Thoracic aorta (tissue), 2 donors: ENCODE data around the gene MYCBPAP. TPM values are rescaled to one million over a fixed set of nuclear protein-coding genes. Genes with fewer than 3 reads are reported as not detected.

Experiments
- ATAC-seq: fragments of 150-250 bp; one replicate; pipeline ENCODE4 v1.8.0; 2017; ENCODE audit warnings: low read depth; ENCODE audit not compliant: insufficient number of reproducible peaks, low FRiP score
- DNase-seq: peaks from one replicate; pipeline ENCODE4 v3.0.0-alpha.2; 2020; ENCODE audit warnings: low spot score
- H3K27ac ChIP-seq, 2 donors: fragments of 200-600 bp; sonication (generic); 1 replicate in 1 of 2; 2 replicates in 1 of 2; pipeline ENCODE4 v1.5.1; 2016; ENCODE audit warnings: mild to moderate bottlenecking in 2 of 2, moderate library complexity in 2 of 2
- H3K27me3 ChIP-seq: fragments of 200-600 bp; sonication (generic); replicated peaks from 2 replicates; pipeline ENCODE4 v1.6.0; 2016; ENCODE audit warnings: mild to moderate bottlenecking; ENCODE audit not compliant: insufficient read depth
- H3K36me3 ChIP-seq: fragments of 200-600 bp; sonication (generic); one replicate; pipeline ENCODE4 v1.5.1; 2016
- H3K4me1 ChIP-seq, 2 donors: fragments of 200-600 bp; sonication (generic); 1 replicate in 1 of 2; 2 replicates in 1 of 2; pipeline versions ENCODE4 v1.5.1 to v1.6.0; 2016; ENCODE audit warnings: low read depth in 2 of 2, mild to moderate bottlenecking in 1 of 2; ENCODE audit not compliant: control insufficient read depth in 1 of 2
- H3K4me3 ChIP-seq: fragments of 200-600 bp; sonication (generic); 2 replicates; pipeline ENCODE4 v1.5.1; 2016; ENCODE audit warnings: mild to moderate bottlenecking
- H3K9me3 ChIP-seq: fragments of 200-600 bp; sonication (generic); 2 replicates; pipeline ENCODE4 v1.5.1; 2016
- CTCF ChIP-seq: fragments of 200-600 bp; sonication (generic); IDR thresholded peaks from one replicate; pipeline ENCODE4 v1.5.1; 2019; ENCODE audit warnings: antibody characterized with exemption
- total RNA-seq, 2 donors: library from RNA; depleted of rRNA; stranded (reverse); fragments of >200 nt; gene quantifications; one replicate each; pipeline versions ENCODE4 v1.1.0 to v1.2.3, GENCODE V29; 2016

The MYCBPAP gene
- total RNA-seq, 2 donors from 2014 or later, result 0.56 to 0.68 TPM

DNA sequence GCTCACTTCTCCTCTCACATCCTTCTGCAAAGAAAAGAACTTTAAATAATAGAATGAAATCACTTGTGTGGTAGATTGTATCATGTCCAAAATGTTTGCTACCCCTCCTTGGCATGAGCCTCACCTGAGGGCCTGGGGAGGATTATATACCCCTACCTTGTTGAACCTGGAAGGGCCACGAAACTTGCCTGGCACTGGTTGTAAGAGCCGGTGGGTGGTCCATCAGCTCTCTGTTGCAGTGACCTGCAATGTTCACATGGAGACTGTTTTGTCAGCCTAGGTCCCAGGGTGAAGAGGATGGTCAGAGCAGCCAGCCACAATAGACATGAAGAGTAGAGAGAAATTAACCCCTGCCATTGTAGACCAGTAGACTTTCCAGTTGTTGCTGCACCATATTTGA is 19.4 kb upstream of the MYCBPAP start:
- DNase-seq (no peak), ATAC-seq (no peak)
- Histone ChIP-seq H3K4me1 (no peaks in the 10 kb centered on the region), H3K4me3 (no peak overlapping the region), H3K27ac (no peak overlapping the region), H3K27me3 (no peaks in the 10 kb centered on the region), H3K36me3 (peaks cover 18% of the 10 kb centered on the region), H3K9me3 (no peaks in the 10 kb centered on the region)
- TF ChIP-seq CTCF, result no peak

DNA sequence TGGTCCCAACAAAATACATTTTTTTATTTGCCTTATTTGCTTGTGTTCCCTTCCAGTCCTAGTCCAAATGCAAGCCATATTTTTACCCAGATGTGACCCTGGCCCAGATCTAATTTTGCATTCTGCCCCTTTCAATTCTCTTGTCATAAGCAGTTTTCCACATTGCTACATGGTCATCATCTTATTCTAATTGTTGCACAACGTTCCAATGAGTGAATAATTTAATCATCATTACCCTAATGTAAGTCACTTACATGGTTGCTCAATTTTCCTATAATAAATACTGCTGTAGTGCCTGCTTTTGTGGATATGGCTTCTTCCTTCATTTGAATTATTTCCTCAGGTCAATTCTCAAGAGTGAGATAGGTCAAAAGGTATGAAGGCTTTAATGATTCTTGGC is 16.7 kb upstream of the MYCBPAP start:
- ATAC-seq (no peak), DNase-seq (no peak)
- Histone ChIP-seq H3K27me3 (no peaks in the 10 kb centered on the region), H3K36me3 (peaks cover 2% of the 10 kb centered on the region), H3K4me1 (no peaks in the 10 kb centered on the region), H3K4me3 (no peak overlapping the region), H3K9me3 (no peaks in the 10 kb centered on the region), H3K27ac (no peak overlapping the region)
- TF ChIP-seq CTCF, result no peak

DNA sequence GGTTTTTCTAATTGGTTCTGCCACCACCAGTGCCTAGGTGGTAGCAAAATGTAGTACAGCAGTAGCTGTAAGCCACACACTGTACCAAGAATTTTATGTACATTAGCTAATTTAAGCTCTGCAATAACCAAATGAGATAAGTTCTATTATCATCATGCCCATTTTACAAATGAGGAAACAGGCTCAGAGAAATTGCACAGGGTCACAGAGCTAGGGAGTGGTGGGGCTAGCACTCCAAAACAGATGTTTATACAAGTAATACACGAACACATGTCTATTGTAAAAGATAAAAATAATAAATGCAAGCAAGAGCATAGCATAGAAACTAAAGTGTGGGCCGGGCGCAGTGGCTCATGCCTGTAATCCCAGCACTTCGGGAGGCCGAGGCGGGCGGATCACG is 16.0 kb upstream of the MYCBPAP start:
- ATAC-seq, result no peak
- no peak for DNase-seq
- H3K4me1 ChIP-seq, result no peaks in the 10 kb centered on the region
- H3K27ac ChIP-seq, result no peak overlapping the region
- H3K36me3 ChIP-seq, result peaks cover 2% of the 10 kb centered on the region
- no peak for TF ChIP-seq CTCF
- H3K9me3 ChIP-seq, result no peaks in the 10 kb centered on the region
- H3K27me3 ChIP-seq, result no peaks in the 10 kb centered on the region
- no peak overlapping the region for H3K4me3 ChIP-seq

DNA sequence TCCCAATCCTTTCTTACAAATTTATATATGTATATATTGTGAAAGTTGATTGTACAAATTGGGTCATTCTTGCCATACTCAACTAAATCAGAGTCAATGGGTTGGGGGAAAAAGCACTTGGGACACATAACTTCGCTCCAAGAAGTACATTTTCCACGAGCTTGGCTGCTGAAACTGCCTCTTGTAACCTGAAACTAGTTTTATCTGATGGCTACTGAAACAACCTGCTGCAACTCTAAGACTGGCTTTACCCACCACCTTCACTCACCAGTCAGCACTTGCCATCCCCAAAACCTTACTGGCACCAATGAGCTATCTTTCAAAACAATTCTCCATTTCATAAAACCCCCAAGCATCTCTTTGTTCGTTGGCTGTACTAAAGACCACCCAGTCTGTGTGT is 14.5 kb upstream of the MYCBPAP start:
- no peak for DNase-seq

GRCh38 chr17:50495217-50495823 is 12.9 kb upstream of the MYCBPAP start:
- DNase-seq, result no peak
- no peak overlapping the region for H3K4me3 ChIP-seq
- H3K9me3 ChIP-seq, result no peaks in the 10 kb centered on the region
- H3K4me1 ChIP-seq, result no peaks in the 10 kb centered on the region
- ATAC-seq, result no peak
- no peak for TF ChIP-seq CTCF
- no peaks in the 10 kb centered on the region for H3K36me3 ChIP-seq
- H3K27ac ChIP-seq, result no peak overlapping the region
- no peaks in the 10 kb centered on the region for H3K27me3 ChIP-seq

More for the DNA sequence above, 14.5 kb upstream of the MYCBPAP start:
- H3K27me3 ChIP-seq, result no peaks in the 10 kb centered on the region
- no peak overlapping the region for H3K27ac ChIP-seq
- ATAC-seq, result no peak
- no peaks in the 10 kb centered on the region for H3K4me1 ChIP-seq
- TF ChIP-seq CTCF, result no peak
- no peaks in the 10 kb centered on the region for H3K9me3 ChIP-seq
- H3K36me3 ChIP-seq, result no peaks in the 10 kb centered on the region
- no peak overlapping the region for H3K4me3 ChIP-seq
